ENCODE data around the gene HSPA4. TPM values are rescaled to one million over a fixed set of nuclear protein-coding genes. Genes with fewer than 3 reads are reported as not detected.
A peak's percentile ranks its signal among the peaks of the same experiment; 100 is the strongest.

Gene HSPA4
- total RNA-seq, 1 donor from 2014 or later = 133 TPM

DNA sequence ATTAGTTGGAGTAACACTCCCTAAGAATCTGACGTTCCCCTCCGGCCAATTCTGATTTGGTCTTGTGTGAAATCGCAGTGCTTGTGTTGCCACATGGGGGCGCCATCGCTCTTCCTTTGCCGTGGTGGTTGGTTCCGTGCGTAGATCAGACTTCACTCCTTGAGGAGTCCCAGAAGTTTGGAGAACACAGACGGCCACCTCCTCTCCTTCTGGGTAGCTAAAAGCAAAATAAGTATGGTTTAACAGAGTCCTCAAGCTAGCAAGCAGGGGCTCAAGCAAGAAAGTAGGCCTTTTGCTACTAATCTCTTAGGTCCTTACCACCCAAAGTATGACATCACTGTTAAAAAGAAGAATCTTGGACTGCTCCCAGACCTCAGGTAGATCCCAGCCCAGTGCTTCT lies 59.5 kb downstream of the HSPA4 start:
- DNase-seq (ENCODE audit: low spot score, unreplicated experiment) = peak; percentile 71
- Mint-ChIP-seq H3K9me3 (ENCODE audit: low read depth) (peaks cover 8% of the 10 kb centered on the region), H3K4me1 (ENCODE audit: low read depth) (peaks cover 3% of the 10 kb centered on the region), H3K27ac (peak overlapping the region; percentile 73), H3K36me3 (ENCODE audit: insufficient read depth) (peaks cover 13% of the 10 kb centered on the region), H3K27me3 (peaks cover 21% of the 10 kb centered on the region), H3K4me3 (ENCODE audit: low read depth) (no peak overlapping the region)
- TF ChIP-seq CTCF (IDR thresholded peaks at IDR 0.05; ENCODE audit: unreplicated experiment) = peak; percentile 94

GRCh38 chr5:133112026-133112660 lies 60.3 kb downstream of the HSPA4 start:
- no peak for DNase-seq (ENCODE audit: low spot score, unreplicated experiment)
- Mint-ChIP-seq H3K4me1 (ENCODE audit: low read depth) (peaks cover 3% of the 10 kb centered on the region), H3K4me3 (ENCODE audit: low read depth) (no peak overlapping the region)

DNA sequence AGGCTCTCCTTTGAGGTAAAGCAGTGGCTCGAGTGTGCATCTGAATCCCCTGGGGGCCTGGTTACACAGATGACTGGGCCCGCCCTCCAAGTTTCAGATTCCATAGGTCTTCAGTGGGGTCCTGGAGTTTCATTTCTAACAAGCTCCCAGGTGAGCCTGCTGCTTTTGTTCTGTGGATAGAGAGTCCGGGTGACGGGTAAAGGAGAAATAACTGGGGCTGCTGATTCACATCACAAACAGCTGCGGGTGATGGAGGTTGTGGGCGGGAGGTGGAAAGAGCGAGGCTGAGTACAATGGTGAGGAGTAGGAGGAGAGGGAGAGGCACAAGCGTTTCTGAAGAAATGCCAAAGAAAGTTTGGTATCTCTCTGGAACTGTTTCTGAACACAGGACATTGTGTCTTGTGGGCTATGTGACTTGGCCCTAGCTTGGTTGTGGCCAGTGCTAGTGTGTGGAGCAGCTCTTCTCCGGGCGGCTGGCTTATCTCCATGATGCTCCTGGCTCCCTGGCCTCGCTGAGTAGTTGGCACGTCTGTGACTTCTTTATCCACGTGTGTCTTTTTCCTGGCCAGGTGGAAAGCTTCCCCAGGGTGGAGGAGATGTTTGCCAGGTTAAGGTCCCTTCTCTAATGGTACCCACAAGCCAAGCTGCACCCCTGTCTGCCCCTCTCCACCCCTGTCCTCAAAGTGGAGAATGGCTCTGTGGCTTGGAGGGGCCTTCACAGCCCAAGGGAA lies 61.7 kb downstream of the HSPA4 start:
- peaks cover under 1% of the 10 kb centered on the region for H3K9me3 Mint-ChIP-seq (ENCODE audit: low read depth)
- no peaks in the 10 kb centered on the region for H3K4me1 Mint-ChIP-seq (ENCODE audit: low read depth)
- TF ChIP-seq CTCF (IDR thresholded peaks at IDR 0.05; ENCODE audit: unreplicated experiment) = no peak
- peaks cover 21% of the 10 kb centered on the region for H3K27me3 Mint-ChIP-seq
- no peak overlapping the region for H3K27ac Mint-ChIP-seq
- no peaks in the 10 kb centered on the region for H3K36me3 Mint-ChIP-seq (ENCODE audit: insufficient read depth)
- DNase-seq (ENCODE audit: low spot score, unreplicated experiment) = no peak
- H3K4me3 Mint-ChIP-seq (ENCODE audit: low read depth) = no peak overlapping the region

More at GRCh38 chr5:133112026-133112660, 60.3 kb downstream of the HSPA4 start:
- H3K27ac Mint-ChIP-seq = no peak overlapping the region
- H3K27me3 Mint-ChIP-seq = peaks cover 21% of the 10 kb centered on the region
- peaks cover 7% of the 10 kb centered on the region for H3K36me3 Mint-ChIP-seq (ENCODE audit: insufficient read depth)
- peaks cover 8% of the 10 kb centered on the region for H3K9me3 Mint-ChIP-seq (ENCODE audit: low read depth)
- TF ChIP-seq CTCF (IDR thresholded peaks at IDR 0.05; ENCODE audit: unreplicated experiment) = no peak

DNA sequence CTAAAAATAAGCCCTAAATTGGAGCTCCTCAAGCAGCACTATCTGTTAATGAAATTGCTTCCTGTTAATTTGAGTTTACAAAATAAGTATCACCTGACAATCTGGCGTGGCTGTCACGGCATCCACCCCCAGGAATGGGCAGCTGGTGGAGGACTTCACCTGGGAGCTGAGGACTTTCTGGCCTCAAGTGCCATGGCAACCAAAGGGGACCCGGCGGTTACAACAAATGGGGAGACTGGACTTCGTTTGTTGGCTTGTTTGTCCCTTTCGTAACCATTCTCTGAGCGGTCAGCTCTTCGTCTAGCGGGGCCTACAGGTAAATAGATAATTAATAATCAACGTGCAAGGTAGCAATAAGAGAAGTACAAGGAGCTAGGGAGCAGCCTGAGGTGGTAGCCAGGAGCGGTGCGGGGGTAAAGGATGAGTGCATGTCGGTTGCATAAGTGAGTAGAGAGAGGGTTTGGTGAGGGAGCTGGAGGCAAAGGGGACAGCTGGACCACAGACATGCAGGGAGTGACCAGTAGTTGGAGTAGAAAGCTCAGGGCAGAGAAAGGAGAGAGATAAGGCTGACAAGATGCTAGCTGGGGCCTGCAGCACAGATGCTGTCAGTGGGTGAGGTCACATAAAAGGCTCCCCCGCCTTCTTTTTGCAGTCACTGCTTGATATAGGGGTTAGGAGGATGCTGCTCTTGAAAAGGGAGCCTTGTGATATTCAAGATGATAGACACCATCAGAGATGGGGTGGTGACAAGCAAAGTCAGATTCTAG lies 62.5 kb downstream of the HSPA4 start:
- H3K9me3 Mint-ChIP-seq (ENCODE audit: low read depth) = no peaks in the 10 kb centered on the region
- H3K4me1 Mint-ChIP-seq (ENCODE audit: low read depth) = no peaks in the 10 kb centered on the region
- no peak for DNase-seq (ENCODE audit: low spot score, unreplicated experiment)
- H3K36me3 Mint-ChIP-seq (ENCODE audit: insufficient read depth) = no peaks in the 10 kb centered on the region
- H3K27me3 Mint-ChIP-seq = peaks cover 21% of the 10 kb centered on the region
- H3K4me3 Mint-ChIP-seq (ENCODE audit: low read depth) = no peak overlapping the region
- no peak overlapping the region for H3K27ac Mint-ChIP-seq
- no peak for TF ChIP-seq CTCF (IDR thresholded peaks at IDR 0.05; ENCODE audit: unreplicated experiment)

DNA sequence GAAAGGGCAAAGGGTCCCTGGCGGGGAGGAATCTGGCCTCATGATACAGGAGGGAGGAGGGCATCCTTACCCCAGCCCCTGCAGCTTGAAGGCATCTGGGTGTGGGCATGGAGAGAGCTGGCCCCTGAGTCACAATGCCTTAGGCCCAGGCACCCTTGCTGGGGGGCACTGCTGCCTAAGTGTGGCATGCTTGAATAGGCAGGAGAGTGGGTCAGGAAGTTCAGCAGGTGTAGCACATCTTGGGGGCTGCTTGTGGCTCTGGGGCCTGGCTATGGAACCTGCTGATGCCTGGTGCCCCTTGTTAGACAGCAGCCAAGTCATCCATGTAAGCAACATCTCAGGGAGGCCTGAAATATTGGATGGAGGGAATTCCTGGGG lies 63.1 kb downstream of the HSPA4 start:
- no peak for DNase-seq (ENCODE audit: low spot score, unreplicated experiment)
- Mint-ChIP-seq H3K4me1 (ENCODE audit: low read depth) (no peaks in the 10 kb centered on the region), H3K27ac (no peak overlapping the region), H3K4me3 (ENCODE audit: low read depth) (no peak overlapping the region), H3K36me3 (ENCODE audit: insufficient read depth) (no peaks in the 10 kb centered on the region), H3K9me3 (ENCODE audit: low read depth) (no peaks in the 10 kb centered on the region), H3K27me3 (peaks cover 21% of the 10 kb centered on the region)
- no peak for TF ChIP-seq CTCF (IDR thresholded peaks at IDR 0.05; ENCODE audit: unreplicated experiment)

All from progenitor cell of endocrine pancreas (in vitro differentiated cells).